GM21717 (cell line): ENCODE measurements around the gene TSPY3.
"Not testable (repeated sequence)": the region's sequence is repeated elsewhere in the genome, so short reads cannot be mapped to it uniquely, and the experiment has no call there.

ENCODE experiments used
- ATAC-seq: cut with Tn5 transposase; IDR thresholded peaks from one replicate; pipeline ENCODE4 v1.9.1; 2021; ENCODE audit warnings: mild to moderate bottlenecking, moderate library complexity; ENCODE audit not compliant: unreplicated experiment

Gene TSPY3

GRCh38 chrY:9398121-9398520 is at the start of gene TSPY3:
Gene TSPY3 (plus strand): TSS chrY:9398421. CDS start chrY:9398467, 46 bp downstream.
- ATAC-seq, result not testable (repeated sequence)

- ATAC-seq, result not testable (repeated sequence)
Measured at GRCh38 chrY:9357497-9357896, 40.7 kb upstream of the TSPY3 start, which contains the start of gene TSPY8. Gene TSPY8 (plus strand): TSS chrY:9357797. CDS start chrY:9357843, 46 bp downstream.

GRCh38 chrY:9396527-9396926 is 1.7 kb upstream of the TSPY3 start:
- not testable (repeated sequence) for ATAC-seq
